SU-DHL-6 (cell line): Measurements from ENCODE around the gene MCTP1.

ENCODE experiments used
- H2AFZ ChIP-seq: fragments of 200-600 bp; sonication (generic); 2 replicates; pipeline ENCODE4 v1.6.1; 2014; ENCODE audit warnings: low read depth, mild to moderate bottlenecking, moderate library complexity, mixed read lengths, antibody characterized with exemption, low read length; ENCODE audit not compliant: severe bottlenecking
- H3F3A ChIP-seq: fragments of 200-600 bp; shearing (Covaris generic); 2 replicates; pipeline ENCODE4 v1.6.0; 2016; ENCODE audit warnings: antibody characterized with exemption, mild to moderate bottlenecking; ENCODE audit not compliant: insufficient read depth
- H3K27ac ChIP-seq: fragments of 200-600 bp; sonication (generic); 2 replicates; pipeline ENCODE4 v1.5.1; 2016; ENCODE audit warnings: low read depth, mild to moderate bottlenecking, low read length, moderate library complexity, mixed read lengths
- H3K27me3 ChIP-seq: fragments of 200-600 bp; sonication (generic), shearing (Covaris generic); 2 replicates; pipeline ENCODE4 v1.6.0; 2014; ENCODE audit warnings: mild to moderate bottlenecking, low read length
- H3K36me3 ChIP-seq: fragments of 200-600 bp; sonication (generic); 2 replicates; pipeline ENCODE4 v1.6.1; 2014; ENCODE audit warnings: mild to moderate bottlenecking, low read length, mixed read lengths
- H3K4me2 ChIP-seq: fragments of 300-600, 200-600 bp; shearing (Covaris generic), sonication (generic); 2 replicates; pipeline ENCODE4 v1.6.0; 2014; ENCODE audit warnings: low read length, low read depth, mild to moderate bottlenecking; ENCODE audit not compliant: poor library complexity, severe bottlenecking
- H3K4me3 ChIP-seq: fragments of 200-600 bp; sonication (generic); 2 replicates; pipeline ENCODE4 v1.5.1; 2014; ENCODE audit warnings: antibody characterized with exemption, low read length, mild to moderate bottlenecking, mixed read lengths; ENCODE audit not compliant: insufficient read depth, poor library complexity, severe bottlenecking
- H3K79me2 ChIP-seq: fragments of 200-600 bp; sonication (generic); 2 replicates; pipeline ENCODE4 v1.6.1; 2014; ENCODE audit warnings: mild to moderate bottlenecking, low read length, moderate library complexity; ENCODE audit not compliant: insufficient read depth
- H3K9ac ChIP-seq: fragments of 200-600 bp; sonication (generic); 2 replicates; pipeline ENCODE4 v1.7.0; 2014; ENCODE audit warnings: mild to moderate bottlenecking, low read length
- H3K9me2 ChIP-seq: fragments of 200-600 bp; sonication (generic); replicated peaks from 2 replicates; pipeline ENCODE4 v1.6.1; 2014; ENCODE audit warnings: low read length; ENCODE audit not compliant: insufficient read depth
- H3K9me3 ChIP-seq: fragments of 200-600 bp; sonication (generic); 2 replicates; pipeline ENCODE4 v1.6.1; 2014; ENCODE audit warnings: low read length, mixed read lengths; ENCODE audit not compliant: insufficient read depth
- H4K20me1 ChIP-seq: fragments of 200-600 bp; sonication (generic); 2 replicates; pipeline ENCODE4 v1.6.1; 2014; ENCODE audit warnings: low read depth, mild to moderate bottlenecking, antibody characterized with exemption, low read length, moderate library complexity, mixed read lengths
- EZH2phosphoT487 ChIP-seq: fragments of 200-600 bp; sonication (generic), shearing (Covaris generic); conservative IDR thresholded peaks from 2 replicates; pipeline ENCODE4 v1.6.1; 2018; ENCODE audit warnings: mild to moderate bottlenecking, antibody characterized with exemption, low read length, moderate library complexity, mixed read lengths
- TF ChIP-seq, protein P1 (sequence below): fragments of 200-600 bp; sonication (generic); IDR thresholded peaks from one replicate; pipeline ENCODE4 v1.5.1; 2017; ENCODE audit warnings: antibody characterized with exemption, mild to moderate bottlenecking, low read length, moderate library complexity; ENCODE audit not compliant: insufficient read depth, poor library complexity, severe bottlenecking

The MCTP1 gene

GRCh38 chr5:94771742-94772141 is 513.2 kb downstream of the MCTP1 start:
- H3K9me3 ChIP-seq, result no peaks in the 10 kb centered on the region
- no peak overlapping the region for H3K4me3 ChIP-seq
- H3K9me2 ChIP-seq, result no peaks in the 10 kb centered on the region
- H3K79me2 ChIP-seq, result no peaks in the 10 kb centered on the region
- H3K27me3 ChIP-seq, result no peaks in the 10 kb centered on the region
- H3K9ac ChIP-seq, result no peak overlapping the region
- no peak overlapping the region for H2AFZ ChIP-seq
- no peaks in the 10 kb centered on the region for H3K36me3 ChIP-seq
- no peaks in the 10 kb centered on the region for H4K20me1 ChIP-seq
- H3K4me2 ChIP-seq, result no peak overlapping the region
- TF ChIP-seq, protein P1, sequence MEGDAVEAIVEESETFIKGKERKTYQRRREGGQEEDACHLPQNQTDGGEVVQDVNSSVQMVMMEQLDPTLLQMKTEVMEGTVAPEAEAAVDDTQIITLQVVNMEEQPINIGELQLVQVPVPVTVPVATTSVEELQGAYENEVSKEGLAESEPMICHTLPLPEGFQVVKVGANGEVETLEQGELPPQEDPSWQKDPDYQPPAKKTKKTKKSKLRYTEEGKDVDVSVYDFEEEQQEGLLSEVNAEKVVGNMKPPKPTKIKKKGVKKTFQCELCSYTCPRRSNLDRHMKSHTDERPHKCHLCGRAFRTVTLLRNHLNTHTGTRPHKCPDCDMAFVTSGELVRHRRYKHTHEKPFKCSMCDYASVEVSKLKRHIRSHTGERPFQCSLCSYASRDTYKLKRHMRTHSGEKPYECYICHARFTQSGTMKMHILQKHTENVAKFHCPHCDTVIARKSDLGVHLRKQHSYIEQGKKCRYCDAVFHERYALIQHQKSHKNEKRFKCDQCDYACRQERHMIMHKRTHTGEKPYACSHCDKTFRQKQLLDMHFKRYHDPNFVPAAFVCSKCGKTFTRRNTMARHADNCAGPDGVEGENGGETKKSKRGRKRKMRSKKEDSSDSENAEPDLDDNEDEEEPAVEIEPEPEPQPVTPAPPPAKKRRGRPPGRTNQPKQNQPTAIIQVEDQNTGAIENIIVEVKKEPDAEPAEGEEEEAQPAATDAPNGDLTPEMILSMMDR, result no peak
- TF ChIP-seq EZH2phosphoT487, result no peak
- H3F3A ChIP-seq, result no peaks in the 10 kb centered on the region
- H3K27ac ChIP-seq, result no peak overlapping the region

- H3K4me3 ChIP-seq, result no peak overlapping the region
- no peaks in the 10 kb centered on the region for H3K79me2 ChIP-seq
- TF ChIP-seq EZH2phosphoT487, result no peak
- TF ChIP-seq, protein P1, result no peak
- H2AFZ ChIP-seq, result no peak overlapping the region
- H3K9ac ChIP-seq, result no peak overlapping the region
- H3K9me2 ChIP-seq, result no peaks in the 10 kb centered on the region
- H3K36me3 ChIP-seq, result no peaks in the 10 kb centered on the region
- no peak overlapping the region for H3K27ac ChIP-seq
- no peak overlapping the region for H3K4me2 ChIP-seq
- no peaks in the 10 kb centered on the region for H3K9me3 ChIP-seq
- no peaks in the 10 kb centered on the region for H3F3A ChIP-seq
- no peaks in the 10 kb centered on the region for H3K27me3 ChIP-seq
- H4K20me1 ChIP-seq, result no peaks in the 10 kb centered on the region
These were observed 514.9 kb downstream of the MCTP1 start for GRCh38 chr5:94769996-94770395.

- no peaks in the 10 kb centered on the region for H3K79me2 ChIP-seq
- H3K27ac ChIP-seq, result no peak overlapping the region
- H3F3A ChIP-seq, result no peaks in the 10 kb centered on the region
- H3K27me3 ChIP-seq, result no peaks in the 10 kb centered on the region
- TF ChIP-seq, protein P1, result no peak
- no peak for TF ChIP-seq EZH2phosphoT487
- no peak overlapping the region for H2AFZ ChIP-seq
- H4K20me1 ChIP-seq, result no peaks in the 10 kb centered on the region
- no peak overlapping the region for H3K9ac ChIP-seq
- no peaks in the 10 kb centered on the region for H3K9me2 ChIP-seq
- H3K9me3 ChIP-seq, result no peaks in the 10 kb centered on the region
- no peaks in the 10 kb centered on the region for H3K36me3 ChIP-seq
- H3K4me2 ChIP-seq, result no peak overlapping the region
- H3K4me3 ChIP-seq, result no peak overlapping the region
These were observed 523.1 kb downstream of the MCTP1 start for GRCh38 chr5:94761786-94762185.

- H3K4me3 ChIP-seq, result no peak overlapping the region
These were observed 523.8 kb downstream of the MCTP1 start for GRCh38 chr5:94761055-94761454.

More at GRCh38 chr5:94761055-94761454, 523.8 kb downstream of the MCTP1 start:
- H3K9ac ChIP-seq, result no peak overlapping the region
- no peaks in the 10 kb centered on the region for H3K27me3 ChIP-seq
- no peaks in the 10 kb centered on the region for H3K9me2 ChIP-seq
- no peaks in the 10 kb centered on the region for H3F3A ChIP-seq
- H3K36me3 ChIP-seq, result no peaks in the 10 kb centered on the region
- H4K20me1 ChIP-seq, result no peaks in the 10 kb centered on the region
- H3K27ac ChIP-seq, result no peak overlapping the region
- no peak overlapping the region for H3K4me2 ChIP-seq
- H3K79me2 ChIP-seq, result no peaks in the 10 kb centered on the region
- no peak overlapping the region for H2AFZ ChIP-seq
- H3K9me3 ChIP-seq, result no peaks in the 10 kb centered on the region
- TF ChIP-seq, protein P1, result no peak
- TF ChIP-seq EZH2phosphoT487, result no peak
